SK-N-SH treated with all-trans-retinoic acid at 6 μM for 48 hours (cell line): ENCODE data around the gene TMTC2.

Experiments
- SNAI2 ChIP-seq: fragments of 250-450 bp; sonication (Bioruptor Pico); IDR thresholded peaks from 2 replicates; pipeline ENCODE4 v1.5.0; 2020; ENCODE audit warnings: mild to moderate bottlenecking, moderate library complexity
- ZFP3 ChIP-seq: fragments of 250-450 bp; sonication (Bioruptor Pico); IDR thresholded peaks from 2 replicates; pipeline ENCODE4 v1.5.0; 2020; ENCODE audit warnings: mild to moderate bottlenecking, moderate library complexity
- ZNF565 ChIP-seq: fragments of 450-650 bp; formaldehyde crosslinking; conservative IDR thresholded peaks from 2 replicates; pipeline ENCODE4 v1.5.0; 2020; ENCODE audit warnings: low read depth, mild to moderate bottlenecking, moderate library complexity
- TF ChIP-seq, protein P1 (sequence below): fragments of 250-450 bp; sonication (Bioruptor Pico); IDR thresholded peaks from 2 replicates; pipeline ENCODE4 v1.5.1; 2020; ENCODE audit warnings: low read depth, mild to moderate bottlenecking, moderate library complexity

DNA sequence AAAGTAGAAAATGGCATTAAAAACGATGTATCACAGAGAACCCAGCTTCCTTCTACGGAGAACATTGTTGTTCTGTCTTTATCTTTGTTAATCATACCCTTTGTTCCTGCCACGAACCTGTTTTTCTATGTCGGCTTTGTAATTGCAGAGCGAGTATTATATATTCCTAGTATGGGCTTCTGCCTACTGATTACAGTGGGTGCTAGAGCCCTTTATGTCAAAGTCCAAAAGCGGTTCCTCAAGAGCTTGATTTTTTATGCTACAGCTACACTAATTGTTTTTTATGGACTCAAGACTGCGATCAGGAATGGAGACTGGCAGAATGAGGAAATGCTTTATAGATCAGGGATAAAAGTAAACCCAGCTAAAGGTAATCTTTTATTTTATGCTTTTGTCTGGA is 209.6 kb downstream of the TMTC2 start:
- TF ChIP-seq ZFP3 (CRISPR knock-in tag) (no peak), SNAI2 (no peak), ZNF565 (CRISPR knock-in tag) (no peak)
- TF ChIP-seq, protein P1, sequence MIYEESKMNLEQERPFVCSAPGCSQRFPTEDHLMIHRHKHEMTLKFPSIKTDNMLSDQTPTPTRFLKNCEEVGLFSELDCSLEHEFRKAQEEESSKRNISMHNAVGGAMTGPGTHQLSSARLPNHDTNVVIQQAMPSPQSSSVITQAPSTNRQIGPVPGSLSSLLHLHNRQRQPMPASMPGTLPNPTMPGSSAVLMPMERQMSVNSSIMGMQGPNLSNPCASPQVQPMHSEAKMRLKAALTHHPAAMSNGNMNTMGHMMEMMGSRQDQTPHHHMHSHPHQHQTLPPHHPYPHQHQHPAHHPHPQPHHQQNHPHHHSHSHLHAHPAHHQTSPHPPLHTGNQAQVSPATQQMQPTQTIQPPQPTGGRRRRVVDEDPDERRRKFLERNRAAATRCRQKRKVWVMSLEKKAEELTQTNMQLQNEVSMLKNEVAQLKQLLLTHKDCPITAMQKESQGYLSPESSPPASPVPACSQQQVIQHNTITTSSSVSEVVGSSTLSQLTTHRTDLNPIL (CRISPR knock-in tag) = no peak
